Gastroesophageal sphincter (tissue), 4 donors: Measurements from ENCODE around the gene ALG5. TPM values are rescaled to one million over a fixed set of nuclear protein-coding genes. Genes with fewer than 3 reads are reported as not detected.

ENCODE experiments used
- ATAC-seq: fragments of 150-250 bp; one replicate; pipeline ENCODE4 v1.9.1; 2016; ENCODE audit warnings: mild to moderate bottlenecking, moderate library complexity
- H3K27ac ChIP-seq, 4 donors: fragments of 200-600 bp; sonication (generic) in 3 of 4; 1 replicate in 3 of 4; 2 replicates in 1 of 4; pipeline ENCODE4 v1.5.1; 2016 to 2019
- H3K27me3 ChIP-seq: fragments of 200-600 bp; sonication (generic); one replicate; pipeline ENCODE4 v1.5.1; 2019
- H3K36me3 ChIP-seq, 2 donors: fragments of 200-600 bp; sonication (generic); one replicate each; pipeline ENCODE4 v1.5.1; 2019; ENCODE audit warnings: control low read depth in 1 of 2
- H3K4me1 ChIP-seq, 3 donors: fragments of 200-600 bp; sonication (generic); 1 replicate in 2 of 3; 2 replicates in 1 of 3; pipeline ENCODE4 v1.5.1; 2016 to 2019; ENCODE audit warnings: control low read depth in 2 of 3
- H3K4me3 ChIP-seq, 2 donors: fragments of 200-600 bp; sonication (generic); one replicate each; pipeline ENCODE4 v1.5.1; 2019; ENCODE audit warnings: mild to moderate bottlenecking in 1 of 2, moderate library complexity in 1 of 2
- H3K9me3 ChIP-seq, 3 donors: fragments of 200-600 bp; sonication (generic); one replicate each; pipeline ENCODE4 v1.5.1; 2017 to 2019; ENCODE audit warnings: control low read depth in 2 of 3
- CTCF ChIP-seq, 4 experiments: fragments of 200-600 bp in 2 of 4; fragments of 450-650 bp in 2 of 4; sonication (generic) in 1 of 4; IDR thresholded peaks; one replicate each; pipeline ENCODE4 v1.5.1; 2017 to 2019; ENCODE audit warnings: antibody characterized with exemption in 4 of 4, mild to moderate bottlenecking in 2 of 4, moderate library complexity in 2 of 4
- EP300 ChIP-seq: sonication (generic); formaldehyde crosslinking; IDR thresholded peaks from one replicate; pipeline ENCODE4 v1.6.1; 2017; ENCODE audit warnings: antibody characterized with exemption, mild to moderate bottlenecking
- POLR2A ChIP-seq, 2 donors: fragments of 450-650 bp; IDR thresholded peaks; one replicate each; pipeline ENCODE4 v1.6.1; 2017; ENCODE audit warnings: antibody characterized with exemption in 2 of 2, mild to moderate bottlenecking in 2 of 2, moderate library complexity in 1 of 2
- POLR2AphosphoS5 ChIP-seq: sonication (generic); formaldehyde crosslinking; IDR thresholded peaks from one replicate; pipeline ENCODE4 v1.6.1; 2017; ENCODE audit warnings: antibody characterized with exemption
- WGBS, 2 donors: methylation state at CpG; one replicate each; pipeline ENCODE4 v1.1.5; 2018; ENCODE audit warnings: low coverage in 1 of 2; 5-methylcytosine and 5-hydroxymethylcytosine counted together
- total RNA-seq, 4 donors: library from RNA; depleted of rRNA; stranded (reverse); fragments of >200 nt; gene quantifications; one replicate each; pipeline ENCODE4 v1.1.0, GENCODE V29; 2016

Gene ALG5
- total RNA-seq, 4 donors from 2014 or later: 16.5 to 24.0 (median 22.4) TPM

DNA sequence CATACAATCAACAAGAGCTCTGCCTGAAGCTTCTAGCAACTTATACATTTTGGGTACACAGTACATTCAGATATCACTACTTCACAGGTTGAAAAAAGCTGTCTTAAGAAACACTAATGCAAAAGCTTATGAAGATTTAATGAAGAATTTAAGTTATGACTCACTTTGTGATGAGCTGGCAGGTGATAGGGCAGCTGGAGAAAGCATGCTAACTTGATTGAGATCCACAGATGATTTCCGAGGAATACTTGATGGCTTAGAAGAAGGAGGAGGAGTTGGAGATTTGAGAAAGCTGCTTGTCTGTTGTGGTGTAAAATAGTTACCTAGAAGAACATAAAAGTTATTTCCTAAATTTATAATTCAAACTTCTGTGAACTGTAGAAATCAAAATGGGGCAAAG, 24.7 kb upstream of the ALG5 start:
- Histone ChIP-seq H3K27me3 (no peaks in the 10 kb centered on the region), H3K27ac (no peak overlapping the region), H3K4me3 (no peak overlapping the region), H3K9me3 (no peaks in the 10 kb centered on the region), H3K36me3 (peaks cover 10 to 99% of the 10 kb centered on the region in 2 donors), H3K4me1 (no peaks in the 10 kb centered on the region)
- WGBS, 2 donors: 50% methylated on average over 1 of the region's 1 CpG
- no peak for ATAC-seq
- TF ChIP-seq POLR2AphosphoS5: no peak
- no peak for TF ChIP-seq CTCF (IDR thresholded peaks at IDR 0.05)
- no peak for TF ChIP-seq EP300

- Histone ChIP-seq H3K4me1 (no peaks in the 10 kb centered on the region), H3K9me3 (no peaks in the 10 kb centered on the region), H3K27ac (no peak overlapping the region), H3K36me3 (peaks cover 5 to 98% of the 10 kb centered on the region in 2 donors), H3K4me3 (no peak overlapping the region), H3K27me3 (no peaks in the 10 kb centered on the region)
- WGBS, 2 donors: 75% methylated on average over 1 of the region's 1 CpG
- no peak for TF ChIP-seq POLR2A (IDR thresholded peaks at IDR 0.05)
- TF ChIP-seq CTCF (IDR thresholded peaks at IDR 0.05): no peak
- TF ChIP-seq EP300: no peak
- TF ChIP-seq POLR2AphosphoS5: no peak
- no peak for ATAC-seq
Measured at GRCh38 chr13:37014609-37015008, 15.5 kb upstream of the ALG5 start.

DNA sequence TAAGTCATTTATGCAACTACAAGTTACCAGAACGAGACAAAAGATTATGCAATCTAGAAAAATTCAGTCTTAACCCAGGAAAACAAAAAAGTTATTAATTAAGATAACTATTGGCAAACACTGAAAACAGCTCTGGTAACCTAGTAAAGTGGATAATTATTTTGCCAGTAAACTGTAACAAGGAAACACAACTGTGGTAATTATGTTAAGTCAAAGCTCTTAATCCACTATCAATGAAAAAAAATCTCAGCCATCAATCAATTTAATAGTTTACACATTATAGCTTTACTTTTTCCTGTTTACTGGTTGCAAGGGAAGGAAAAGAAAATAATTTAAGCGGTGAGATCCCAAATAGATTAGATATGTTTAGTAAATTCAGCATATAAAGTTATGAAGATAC, 12.6 kb upstream of the ALG5 start:
- WGBS, 2 donors: 83 to 87% methylated on average over 2 of the region's 2 CpGs
- H3K4me3 ChIP-seq: no peak overlapping the region
- H3K36me3 ChIP-seq: peaks cover 12 to 98% of the 10 kb centered on the region in 2 donors
- no peak for ATAC-seq
- no peaks in the 10 kb centered on the region for H3K27me3 ChIP-seq
- H3K9me3 ChIP-seq: no peaks in the 10 kb centered on the region
- no peaks in the 10 kb centered on the region for H3K4me1 ChIP-seq
- no peak overlapping the region for H3K27ac ChIP-seq
- TF ChIP-seq POLR2AphosphoS5 (no peak), POLR2A (IDR thresholded peaks at IDR 0.05) (no peak), CTCF (IDR thresholded peaks at IDR 0.05) (no peak)

DNA sequence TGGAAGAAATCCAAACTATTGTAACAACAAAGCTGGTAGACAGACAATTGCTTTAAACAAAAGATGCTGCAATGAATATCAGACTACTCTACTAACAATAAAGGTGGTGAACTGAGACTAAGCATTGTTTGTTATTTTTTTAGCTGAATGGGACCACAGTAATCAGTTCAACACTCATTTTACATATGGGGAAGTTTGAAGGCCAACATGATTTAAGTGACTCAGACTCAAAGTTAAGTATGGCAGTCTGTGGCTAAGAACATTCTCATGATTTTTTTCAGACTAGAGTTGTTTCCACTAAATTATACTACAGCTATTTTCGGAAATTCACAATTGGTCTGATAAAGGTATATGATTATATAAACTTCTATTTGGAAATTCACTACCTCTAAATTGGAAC, 11.9 kb upstream of the ALG5 start:
- H3K36me3 ChIP-seq: peaks cover 13 to 98% of the 10 kb centered on the region in 2 donors
- H3K27ac ChIP-seq: no peak overlapping the region
- H3K9me3 ChIP-seq: no peaks in the 10 kb centered on the region
- no peaks in the 10 kb centered on the region for H3K4me1 ChIP-seq
- 74 to 100% methylated on average over 1 of the region's 1 CpG for WGBS, 2 donors
- TF ChIP-seq CTCF (IDR thresholded peaks at IDR 0.05) (no peak), POLR2AphosphoS5 (no peak), EP300 (no peak), POLR2A (IDR thresholded peaks at IDR 0.05) (no peak)
- ATAC-seq: no peak
- H3K4me3 ChIP-seq: no peak overlapping the region
- no peaks in the 10 kb centered on the region for H3K27me3 ChIP-seq

- H3K27ac ChIP-seq: no peak overlapping the region
- H3K4me3 ChIP-seq: no peak overlapping the region
- H3K4me1 ChIP-seq: no peaks in the 10 kb centered on the region
- no peak for TF ChIP-seq CTCF (IDR thresholded peaks at IDR 0.05)
- TF ChIP-seq POLR2A (IDR thresholded peaks at IDR 0.05): no peak
- TF ChIP-seq POLR2AphosphoS5: no peak
- TF ChIP-seq EP300: no peak
- no peak for ATAC-seq
- H3K36me3 ChIP-seq: peaks cover 13 to 98% of the 10 kb centered on the region in 2 donors
- H3K27me3 ChIP-seq: no peaks in the 10 kb centered on the region
- H3K9me3 ChIP-seq: no peaks in the 10 kb centered on the region
- WGBS, 2 donors: 60 to 88% methylated on average over 1 of the region's 1 CpG
Measured at GRCh38 chr13:37010424-37010823, 11.3 kb upstream of the ALG5 start.
